NCI-H2196 treated with DMSO at 0.1 percent for 48 hours (cell line): ENCODE data around the gene TOM1L2.
"Not testable (repeated sequence)": the region's sequence is repeated elsewhere in the genome, so short reads cannot be mapped to it uniquely, and the experiment has no call there.

Source experiments
- DNase-seq: peaks from one replicate; lab custom pipeline; 2025; ENCODE audit not compliant: unreplicated experiment; lab: John Stamatoyannopoulos, UW

Gene TOM1L2

GRCh38 chr17:17810895-17811248 is 161.3 kb downstream of the TOM1L2 start:
- DNase-seq = no peak

GRCh38 chr17:17810084-17810894 is 161.9 kb downstream of the TOM1L2 start:
- no peak for DNase-seq

GRCh38 chr17:17809531-17810083 is 162.6 kb downstream of the TOM1L2 start:
- no peak for DNase-seq

GRCh38 chr17:17808706-17809432 is 163.3 kb downstream of the TOM1L2 start:
- no peak for DNase-seq

GRCh38 chr17:17808200-17808599 is 164.0 kb downstream of the TOM1L2 start:
- DNase-seq = not testable (repeated sequence)

- DNase-seq = no peak
Measured at GRCh38 chr17:17807440-17807839, 164.8 kb downstream of the TOM1L2 start.

- DNase-seq = no peak
Measured at GRCh38 chr17:17806611-17807274, 165.5 kb downstream of the TOM1L2 start.

GRCh38 chr17:17806035-17806434 is 166.2 kb downstream of the TOM1L2 start:
- DNase-seq = no peak

GRCh38 chr17:17805575-17805974 is 166.6 kb downstream of the TOM1L2 start:
- no peak for DNase-seq

- no peak for DNase-seq
Measured at GRCh38 chr17:17804007-17804406, 168.2 kb downstream of the TOM1L2 start.

- no peak for DNase-seq
Measured at GRCh38 chr17:17801800-17802481, 170.3 kb downstream of the TOM1L2 start.

- DNase-seq = no peak
Measured at GRCh38 chr17:17800504-17801021, 171.6 kb downstream of the TOM1L2 start.

GRCh38 chr17:17798573-17799255 is 173.5 kb downstream of the TOM1L2 start:
- no peak for DNase-seq

GRCh38 chr17:17798010-17798556 is 174.1 kb downstream of the TOM1L2 start:
- DNase-seq = no peak

GRCh38 chr17:17797119-17797809 is 174.9 kb downstream of the TOM1L2 start:
- no peak for DNase-seq

- no peak for DNase-seq
Measured at GRCh38 chr17:17796787-17797061, 175.5 kb downstream of the TOM1L2 start.

- no peak for DNase-seq
Measured at GRCh38 chr17:17795946-17796786, 176.0 kb downstream of the TOM1L2 start.

- DNase-seq = no peak
Measured at GRCh38 chr17:17795296-17795695, 176.9 kb downstream of the TOM1L2 start.

GRCh38 chr17:17794382-17794781 is 177.8 kb downstream of the TOM1L2 start:
- no peak for DNase-seq
